Activated naive CD8-positive, alpha-beta T cell treated with anti-CD3 and anti-CD28 coated beads for 36 hours (primary cell): Measurements from ENCODE around the gene PRSS22. TPM values are rescaled to one million over a fixed set of nuclear protein-coding genes. Genes with fewer than 3 reads are reported as not detected.

ENCODE experiments used
- DNase-seq: peaks from one replicate; pipeline ENCODE4 v3.0.0; 2021
- H3K27ac Mint-ChIP-seq: one replicate; pipeline ENCODE4 v1.8.0; 2022; ENCODE audit warnings: mild to moderate bottlenecking, moderate library complexity, mixed read lengths
- H3K27me3 Mint-ChIP-seq: one replicate; pipeline ENCODE4 v1.8.0; 2022; ENCODE audit warnings: mild to moderate bottlenecking, mixed read lengths
- H3K36me3 Mint-ChIP-seq: one replicate; pipeline ENCODE4 v1.8.0; 2021; ENCODE audit warnings: mild to moderate bottlenecking, mixed read lengths
- H3K4me1 Mint-ChIP-seq: one replicate; pipeline ENCODE4 v1.8.0; 2021; ENCODE audit warnings: mixed read lengths
- H3K4me3 Mint-ChIP-seq: one replicate; pipeline ENCODE4 v1.8.0; 2022; ENCODE audit warnings: mild to moderate bottlenecking, moderate library complexity, mixed read lengths
- H3K9me3 Mint-ChIP-seq: one replicate; pipeline ENCODE4 v1.8.0; 2022; ENCODE audit warnings: mixed read lengths
- total RNA-seq, 2 experiments: library from RNA; stranded (reverse); gene quantifications; one replicate each; pipeline ENCODE4 v1.2.3, GENCODE V29; 2021

Gene PRSS22
- total RNA-seq, 2 experiments from 2014 or later, result not detected

- Mint-ChIP-seq H3K4me3 (no peak within 1 kb of the TSS), H3K36me3 (no peaks in the 10 kb centered on the region), H3K27ac (no peak within 1 kb of the TSS), H3K27me3 (peaks cover 7% of the 10 kb centered on the region), H3K9me3 (no peaks in the 10 kb centered on the region), H3K4me1 (no peaks in the 10 kb centered on the region)
- DNase-seq, result no peak
Observed at GRCh38 chr16:2829501-2830354, 28.2 kb downstream of the PRSS22 start, which contains the start of gene ZG16B. Gene ZG16B, plus strand, starts transcription at chr16:2830303. Its CDS starts 139 bp downstream, at chr16:2830442.

DNA sequence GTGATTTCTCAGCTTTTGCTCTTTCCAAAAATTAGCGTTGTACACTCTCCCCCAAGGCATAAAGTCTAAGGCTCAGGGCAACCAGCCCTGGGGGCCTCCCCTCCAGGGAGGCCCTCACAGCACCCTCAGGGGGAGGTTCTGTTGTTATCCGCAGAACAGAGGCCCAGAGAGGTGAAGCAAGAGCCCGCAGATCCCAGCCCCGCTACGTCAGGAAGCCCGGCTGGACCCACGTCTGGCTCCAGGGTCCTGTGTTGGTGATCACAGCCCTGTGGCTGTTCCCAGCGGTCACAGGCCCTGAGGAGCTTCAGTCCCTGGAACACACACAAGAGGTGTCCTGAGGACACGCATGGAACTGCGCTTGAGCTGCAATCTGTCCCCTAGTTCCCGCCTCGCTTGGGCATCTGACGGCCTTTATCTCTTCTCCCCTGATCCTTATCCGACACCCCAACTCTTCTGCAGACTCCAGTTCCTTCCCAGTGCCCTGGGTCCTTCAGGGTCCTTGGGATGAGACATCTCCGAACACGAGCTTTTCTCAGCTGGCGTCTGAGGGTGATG is 29.0 kb downstream of the PRSS22 start:
- no peaks in the 10 kb centered on the region for H3K9me3 Mint-ChIP-seq
- no peaks in the 10 kb centered on the region for H3K4me1 Mint-ChIP-seq
- no peak for DNase-seq
- H3K27me3 Mint-ChIP-seq, result peaks cover 5% of the 10 kb centered on the region
- no peaks in the 10 kb centered on the region for H3K36me3 Mint-ChIP-seq
- H3K27ac Mint-ChIP-seq, result no peak overlapping the region
- no peak overlapping the region for H3K4me3 Mint-ChIP-seq

- Mint-ChIP-seq H3K27me3 (peaks cover 5% of the 10 kb centered on the region), H3K27ac (no peak overlapping the region), H3K4me1 (no peaks in the 10 kb centered on the region), H3K9me3 (no peaks in the 10 kb centered on the region), H3K4me3 (no peak overlapping the region), H3K36me3 (no peaks in the 10 kb centered on the region)
- no peak for DNase-seq
Observed at GRCh38 chr16:2828521-2828840, 29.5 kb downstream of the PRSS22 start.

DNA sequence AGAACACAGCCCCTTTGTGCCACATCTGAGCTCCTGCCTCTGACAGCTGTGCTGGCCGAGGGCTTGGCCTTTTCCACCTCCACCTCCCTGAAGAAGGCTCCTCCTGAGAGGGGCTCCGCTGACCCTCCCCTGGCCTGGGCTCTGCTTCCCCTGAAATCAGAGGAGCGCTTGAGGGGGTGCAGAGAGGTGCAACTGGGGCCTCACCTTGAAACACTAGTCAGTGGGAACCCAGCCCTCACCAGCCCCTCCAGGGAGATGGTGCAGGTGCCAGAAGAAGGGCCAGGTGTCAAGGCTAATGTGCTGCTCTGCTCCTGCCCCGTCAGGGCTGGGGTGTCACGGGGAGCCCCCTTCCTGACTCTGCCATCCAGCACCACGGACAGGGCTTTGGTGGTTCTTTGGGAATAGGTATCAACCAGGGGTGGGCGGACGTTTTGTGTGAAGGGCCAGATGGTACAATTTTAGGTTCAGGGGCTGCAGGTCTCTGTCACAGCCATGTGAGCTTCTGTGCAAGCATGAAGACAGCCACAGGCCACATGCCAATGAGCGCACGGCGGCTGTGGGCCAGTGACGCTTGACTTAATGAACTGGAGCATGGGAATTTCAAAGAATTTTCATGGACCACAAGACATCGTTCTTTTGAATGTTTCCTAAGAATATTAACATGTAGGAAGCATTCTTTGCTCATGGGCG is 30.0 kb downstream of the PRSS22 start:
- H3K4me1 Mint-ChIP-seq, result no peaks in the 10 kb centered on the region
- H3K36me3 Mint-ChIP-seq, result no peaks in the 10 kb centered on the region
- peaks cover 5% of the 10 kb centered on the region for H3K27me3 Mint-ChIP-seq
- no peak for DNase-seq
- H3K27ac Mint-ChIP-seq, result no peak overlapping the region
- H3K9me3 Mint-ChIP-seq, result no peaks in the 10 kb centered on the region
- no peak overlapping the region for H3K4me3 Mint-ChIP-seq

- H3K27me3 Mint-ChIP-seq, result peaks cover 5% of the 10 kb centered on the region
Observed at GRCh38 chr16:2827374-2827791, 30.6 kb downstream of the PRSS22 start.

GRCh38 chr16:2826591-2827373 is 31.2 kb downstream of the PRSS22 start:
- Mint-ChIP-seq H3K27me3 (peaks cover 5% of the 10 kb centered on the region), H3K27ac (no peak overlapping the region), H3K4me3 (no peak overlapping the region), H3K9me3 (no peaks in the 10 kb centered on the region), H3K4me1 (no peaks in the 10 kb centered on the region), H3K36me3 (no peaks in the 10 kb centered on the region)
- no peak for DNase-seq

More at GRCh38 chr16:2827374-2827791, 30.6 kb downstream of the PRSS22 start:
- no peak overlapping the region for H3K4me3 Mint-ChIP-seq
- DNase-seq, result no peak
- H3K4me1 Mint-ChIP-seq, result no peaks in the 10 kb centered on the region
- H3K36me3 Mint-ChIP-seq, result no peaks in the 10 kb centered on the region
- no peaks in the 10 kb centered on the region for H3K9me3 Mint-ChIP-seq
- no peak overlapping the region for H3K27ac Mint-ChIP-seq

GRCh38 chr16:2825906-2826305 is 32.1 kb downstream of the PRSS22 start:
- Mint-ChIP-seq H3K36me3 (no peaks in the 10 kb centered on the region), H3K9me3 (no peaks in the 10 kb centered on the region), H3K4me3 (no peak overlapping the region), H3K4me1 (no peaks in the 10 kb centered on the region), H3K27ac (no peak overlapping the region), H3K27me3 (peaks cover 2% of the 10 kb centered on the region)
- DNase-seq, result no peak

- H3K4me1 Mint-ChIP-seq, result no peaks in the 10 kb centered on the region
- H3K27me3 Mint-ChIP-seq, result no peaks in the 10 kb centered on the region
- no peak overlapping the region for H3K27ac Mint-ChIP-seq
- H3K4me3 Mint-ChIP-seq, result no peak overlapping the region
- H3K36me3 Mint-ChIP-seq, result no peaks in the 10 kb centered on the region
- no peak for DNase-seq
- no peaks in the 10 kb centered on the region for H3K9me3 Mint-ChIP-seq
Observed at GRCh38 chr16:2825049-2825742, 32.8 kb downstream of the PRSS22 start.

DNA sequence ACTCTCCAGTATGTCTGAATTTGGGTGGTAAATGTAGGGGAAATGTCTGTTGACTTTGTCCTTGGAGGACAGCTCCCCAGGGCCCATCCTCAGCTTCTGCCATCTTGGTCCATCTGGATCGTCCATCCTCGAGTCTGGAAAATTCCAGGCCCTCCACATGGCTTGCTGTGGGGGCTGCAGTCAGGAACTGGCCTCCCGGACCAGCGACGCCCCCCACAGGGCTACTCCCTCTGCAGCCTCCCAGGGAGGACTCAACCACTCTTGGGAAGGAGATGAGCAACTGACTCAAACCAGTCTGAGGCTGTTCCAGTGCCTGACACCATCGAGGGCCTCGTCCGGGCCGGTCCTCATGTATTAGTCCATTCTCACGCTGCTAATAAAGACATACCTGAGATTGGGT is 33.3 kb downstream of the PRSS22 start:
- Mint-ChIP-seq H3K9me3 (no peaks in the 10 kb centered on the region), H3K27me3 (no peaks in the 10 kb centered on the region), H3K4me3 (no peak overlapping the region), H3K36me3 (no peaks in the 10 kb centered on the region), H3K4me1 (no peaks in the 10 kb centered on the region), H3K27ac (no peak overlapping the region)
- no peak for DNase-seq

GRCh38 chr16:2822496-2822895 is 35.5 kb downstream of the PRSS22 start:
- no peaks in the 10 kb centered on the region for H3K4me1 Mint-ChIP-seq
- peaks cover under 1% of the 10 kb centered on the region for H3K36me3 Mint-ChIP-seq
- no peak overlapping the region for H3K4me3 Mint-ChIP-seq
- H3K9me3 Mint-ChIP-seq, result no peaks in the 10 kb centered on the region
- H3K27me3 Mint-ChIP-seq, result no peaks in the 10 kb centered on the region
- DNase-seq, result no peak
- no peak overlapping the region for H3K27ac Mint-ChIP-seq

GRCh38 chr16:2822158-2822495 is 35.8 kb downstream of the PRSS22 start:
- no peaks in the 10 kb centered on the region for H3K4me1 Mint-ChIP-seq
- H3K4me3 Mint-ChIP-seq, result no peak overlapping the region
- no peak overlapping the region for H3K27ac Mint-ChIP-seq
- H3K27me3 Mint-ChIP-seq, result no peaks in the 10 kb centered on the region
- H3K9me3 Mint-ChIP-seq, result no peaks in the 10 kb centered on the region
- DNase-seq, result no peak
- H3K36me3 Mint-ChIP-seq, result peaks cover 1% of the 10 kb centered on the region

- no peaks in the 10 kb centered on the region for H3K4me1 Mint-ChIP-seq
- H3K27ac Mint-ChIP-seq, result no peak overlapping the region
- H3K27me3 Mint-ChIP-seq, result no peaks in the 10 kb centered on the region
- peaks cover 1% of the 10 kb centered on the region for H3K36me3 Mint-ChIP-seq
- DNase-seq, result no peak
- no peaks in the 10 kb centered on the region for H3K9me3 Mint-ChIP-seq
- H3K4me3 Mint-ChIP-seq, result no peak overlapping the region
Observed at GRCh38 chr16:2821487-2822157, 36.3 kb downstream of the PRSS22 start.

GRCh38 chr16:2820836-2821486 is 37.0 kb downstream of the PRSS22 start:
- H3K9me3 Mint-ChIP-seq, result no peaks in the 10 kb centered on the region
- H3K27me3 Mint-ChIP-seq, result no peaks in the 10 kb centered on the region
- no peak for DNase-seq
- no peak overlapping the region for H3K27ac Mint-ChIP-seq
- peaks cover 1% of the 10 kb centered on the region for H3K36me3 Mint-ChIP-seq
- no peaks in the 10 kb centered on the region for H3K4me1 Mint-ChIP-seq
- no peak overlapping the region for H3K4me3 Mint-ChIP-seq
